Endothelial cell of umbilical vein (primary cell): ENCODE results near the gene GYS1. TPM values are rescaled to one million over a fixed set of nuclear protein-coding genes. Genes with fewer than 3 reads are reported as not detected.

ENCODE experiments used
- BruUV-seq: library from RNA; stranded (reverse); fragments of 400-500 nt; replicated peaks from 2 replicates; lab custom pipeline; 2021; lab: Mats Ljungman, UMichigan
- CTCF ChIA-PET: fragments of 300-600, 350-600 bp; sonication (Branson Sonifier 250); formaldehyde crosslinking; loops from one replicate; lab custom pipeline; 2021; ENCODE audit warnings: antibody characterized with exemption, inconsistent platforms; lab: Charles Lee
- POLR2A ChIA-PET: fragments of 300-600, 350-600 bp; sonication (Branson Sonifier 250); formaldehyde crosslinking; loops from one replicate; lab custom pipeline; 2021; ENCODE audit warnings: antibody characterized with exemption, inconsistent platforms; lab: Charles Lee
- DNase-seq: peaks from one replicate; pipeline ENCODE4 v3.0.0-alpha.2; 2011; ENCODE audit warnings: low read depth, low spot score
- FAIRE-seq: peaks from 2 replicates; lab custom pipeline; 2011; peaks lifted over from hg19 to GRCh38; lab: Jason Lieb, UNC
- H2AFZ ChIP-seq: 2 replicates; pipeline ENCODE4 v1.6.0; 2012; ENCODE audit warnings: low read depth, low read length, control low read depth, inconsistent platforms
- H3K27ac ChIP-seq: 2 replicates; pipeline ENCODE4 v1.5.1; 2011; ENCODE audit warnings: low read depth, mild to moderate bottlenecking, control low read depth, low read length, moderate library complexity; ENCODE audit not compliant: insufficient read depth
- H3K27me3 ChIP-seq, 2 experiments: 2 replicates each; pipeline versions ENCODE4 v1.6.0 to v1.6.1; 2011; ENCODE audit warnings: low read length in 2 of 2, mixed read lengths in 1 of 2; ENCODE audit not compliant: control insufficient read depth in 2 of 2, insufficient read depth in 2 of 2
- H3K36me3 ChIP-seq, 2 experiments: 2 replicates in 1 of 2; 3 replicates in 1 of 2; pipeline ENCODE4 v1.5.1; 2011; ENCODE audit warnings: low read length in 2 of 2, mild to moderate bottlenecking in 1 of 2, moderate library complexity in 1 of 2; ENCODE audit not compliant: control insufficient read depth in 2 of 2, insufficient read depth in 2 of 2; ENCODE audit errors: extremely low read depth in 1 of 2
- H3K4me1 ChIP-seq: 3 replicates; pipeline ENCODE4 v1.5.1; 2011; ENCODE audit warnings: mild to moderate bottlenecking, low read length; ENCODE audit not compliant: control insufficient read depth, insufficient read depth; ENCODE audit errors: extremely low read depth
- H3K4me2 ChIP-seq: 2 replicates; pipeline ENCODE4 v1.6.1; 2011; ENCODE audit warnings: low read length, control low read depth, mixed read lengths; ENCODE audit not compliant: insufficient read depth
- H3K4me3 ChIP-seq, 3 experiments: fragments of 200-600 bp in 1 of 3; sonication (generic), shearing (Covaris generic) in 1 of 3; replicated peaks in 1 of 3; 2 replicates each; pipeline ENCODE4 v1.5.1; 2011 to 2016; ENCODE audit warnings: control low read depth in 3 of 3, low read length in 3 of 3, mild to moderate bottlenecking in 2 of 3, inconsistent platforms in 1 of 3, low read depth in 1 of 3, moderate library complexity in 1 of 3; ENCODE audit not compliant: insufficient read depth in 1 of 3
- H3K79me2 ChIP-seq: 2 replicates; pipeline ENCODE4 v1.6.0; 2012; ENCODE audit warnings: low read length, inconsistent platforms; ENCODE audit not compliant: control insufficient read depth, insufficient read depth
- H3K9ac ChIP-seq: replicated peaks from 2 replicates; pipeline ENCODE3; 2011; ENCODE audit warnings: low read length, control low read depth; ENCODE audit not compliant: insufficient read depth; ENCODE audit errors: extremely low read depth
- H3K9me1 ChIP-seq: replicated peaks from 3 replicates; pipeline ENCODE4 v1.6.0; 2011; ENCODE audit warnings: mild to moderate bottlenecking, low read length; ENCODE audit not compliant: control insufficient read depth, insufficient read depth; ENCODE audit errors: extremely low read depth
- H3K9me3 ChIP-seq: replicated peaks from 2 replicates; pipeline ENCODE4 v1.5.1; 2012; ENCODE audit warnings: low read length, inconsistent platforms; ENCODE audit not compliant: control insufficient read depth, insufficient read depth
- H4K20me1 ChIP-seq: replicated peaks from 2 replicates; pipeline ENCODE3; 2011; ENCODE audit warnings: mild to moderate bottlenecking, low read length; ENCODE audit not compliant: control insufficient read depth, insufficient read depth; ENCODE audit errors: extremely low read depth
- CTCF ChIP-seq, 2 donors: IDR thresholded peaks; 1 replicate in 1 of 2; 2 replicates in 1 of 2; pipeline ENCODE4 v1.5.1; 2011; ENCODE audit warnings: low read length in 2 of 2, mild to moderate bottlenecking in 2 of 2, moderate library complexity in 2 of 2, control low read depth in 1 of 2, inconsistent platforms in 1 of 2, low read depth in 1 of 2; ENCODE audit not compliant: insufficient read depth in 1 of 2; ENCODE audit errors: extremely low read depth in 1 of 2
- EZH2 ChIP-seq: IDR thresholded peaks from 2 replicates; pipeline ENCODE4 v1.6.1; 2012; ENCODE audit warnings: borderline replicate concordance, low read depth, mild to moderate bottlenecking, moderate library complexity, low read length, inconsistent platforms; ENCODE audit not compliant: severe bottlenecking
- FOS ChIP-seq: IDR thresholded peaks from 2 replicates; pipeline ENCODE4 v1.6.1; 2011; ENCODE audit warnings: mild to moderate bottlenecking, low read length, moderate library complexity, borderline replicate concordance; ENCODE audit not compliant: insufficient read depth
- GATA2 ChIP-seq: IDR thresholded peaks from 2 replicates; pipeline ENCODE4 v1.7.0; 2011; ENCODE audit warnings: low read depth, mild to moderate bottlenecking, moderate library complexity, mixed read lengths, low read length; ENCODE audit not compliant: insufficient read length, insufficient read depth
- JUN ChIP-seq: IDR thresholded peaks from 2 replicates; pipeline ENCODE4 v1.6.1; 2011; ENCODE audit warnings: borderline replicate concordance, low read depth; ENCODE audit not compliant: insufficient read length, insufficient read depth
- MAX ChIP-seq: IDR thresholded peaks from 2 replicates; pipeline ENCODE4 v1.6.1; 2011; ENCODE audit not compliant: insufficient read depth, insufficient read length
- MYC ChIP-seq: IDR thresholded peaks from one replicate; pipeline ENCODE4 v1.6.1; 2011; ENCODE audit warnings: mild to moderate bottlenecking, low read depth, low read length
- POLR2A ChIP-seq: IDR thresholded peaks from 2 replicates; pipeline ENCODE4 v1.6.1; 2012; ENCODE audit warnings: low read depth, mild to moderate bottlenecking, control low read depth, low read length
- POLR2AphosphoS5 ChIP-seq: IDR thresholded peaks from 2 replicates; pipeline ENCODE4 v1.6.1; 2012; ENCODE audit warnings: low read depth, mild to moderate bottlenecking, control low read depth, low read length, moderate library complexity; ENCODE audit not compliant: insufficient read depth
- dilution Hi-C: fragments of 300-500 bp; cut with MboI; formaldehyde crosslinking; loops from one replicate; pipeline ENCODE4 v1.15.0; 2019; ENCODE audit warnings: low sequenced_read_pairs; ENCODE audit not compliant: extremely low pct_ligation_motif_present
- intact Hi-C: fragments of 100-400 bp; cut with micrococcal nuclease; formaldehyde crosslinking; loops from one replicate; pipeline ENCODE4 v1.10.0; 2022
- polyA plus RNA-seq, 4 experiments: library from polyadenylated mRNA; depleted of rRNA in 3 of 4; stranded (reverse) in 3 of 4; unstranded in 1 of 4; fragments of >200 nt; gene quantifications; 2 replicates each; pipeline versions ENCODE4 v1.2.1 to v1.2.3, GENCODE V29; 2011 to 2012; ENCODE audit warnings: missing spikeins in 1 of 4
- total RNA-seq: library from RNA; stranded (reverse); gene quantifications from 2 replicates; pipeline ENCODE4 v1.2.3, GENCODE V29; 2021

Gene GYS1
- total and polyA plus RNA-seq, 2 donors (not counting 3 experiments of a cell fraction or from before 2014, with no cell fraction given) = 39.0 to 58.9 TPM

- CTCF ChIA-PET = interaction anchor here (0.6 kb wide), 1 partner anchor 9 kb away, joined by 3 read pairs; the partner anchor contains the start of gene BAX
- no peak for FAIRE-seq
- Histone ChIP-seq H3K36me3 (no peaks in the 10 kb centered on the region), H3K27ac (no peak overlapping the region), H3K27me3 (no peaks in the 10 kb centered on the region), H3K4me1 (no peaks in the 10 kb centered on the region), H3K9me3 (no peaks in the 10 kb centered on the region), H4K20me1 (no peaks in the 10 kb centered on the region), H3K4me2 (no peak overlapping the region), H3K9me1 (no peaks in the 10 kb centered on the region), H3K9ac (no peak overlapping the region), H3K4me3 (no peak overlapping the region), H3K79me2 (no peaks in the 10 kb centered on the region), H2AFZ (no peak overlapping the region)
- intact Hi-C loops (no loop called here), dilution Hi-C loops (no loop called here)
- no peak for DNase-seq
- no peak for TF ChIP-seq GATA2
- TF ChIP-seq POLR2A = no peak
- TF ChIP-seq CTCF (IDR thresholded peaks at IDR 0.05; ENCODE audit: extremely low read depth in 1 of 2, insufficient read depth in 1 of 2, low read depth in 1 of 2, low read length in 2 of 2) = no peak
- no peak for TF ChIP-seq MYC
- TF ChIP-seq EZH2 = no peak
- no peak for TF ChIP-seq FOS
- TF ChIP-seq POLR2AphosphoS5 = no peak
- TF ChIP-seq JUN = no peak
- TF ChIP-seq MAX = no peak
- BruUV-seq = no TSS peak
- POLR2A ChIA-PET = no interaction called here
Measured at GRCh38 chr19:48945415-48945814, 47.7 kb downstream of the GYS1 start.
